ENCODE results near the gene PSD4. TPM values are rescaled to one million over a fixed set of nuclear protein-coding genes. Genes with fewer than 3 reads are reported as not detected.

The PSD4 gene
- total and polyA plus RNA-seq, 2 of the 4 experiments (the other 2 are of a cell fraction) = 0.36 to 0.70 TPM

GRCh38 chr2:113167962-113168340, 5.8 kb upstream of the PSD4 start:
- no peak overlapping the region for H3K4ac ChIP-seq (ENCODE audit: low read depth, low read length)
- no peak overlapping the region for H3K14ac ChIP-seq (replicated peaks; ENCODE audit: low read depth, low read length)
- no peak overlapping the region for H3K27ac ChIP-seq (ENCODE audit: insufficient read depth, low read length)
- no peak overlapping the region for H4K5ac ChIP-seq (ENCODE audit: low read depth, low read length)
- POLR2A ChIA-PET (ENCODE audit: unreplicated experiment) = no interaction called here
- H3K9me1 ChIP-seq (ENCODE audit: insufficient read depth, low read length) = no peaks in the 10 kb centered on the region
- intact Hi-C loops (cut with micrococcal nuclease) = no loop called here
- H4K20me1 ChIP-seq (ENCODE audit: insufficient read depth, low read length) = no peaks in the 10 kb centered on the region
- H3K36me3 ChIP-seq (ENCODE audit: control insufficient read depth, insufficient read depth, low read length) = no peaks in the 10 kb centered on the region
- H3K4me1 ChIP-seq (ENCODE audit: control insufficient read depth, insufficient read depth, low read length) = no peaks in the 10 kb centered on the region
- H2AFZ ChIP-seq (replicated peaks; ENCODE audit: low read length, poor library complexity) = no peak overlapping the region
- no TSS peak for BruUV-seq (replicated peaks)
- CTCF ChIA-PET = no interaction called here
- H3K4me2 ChIP-seq (ENCODE audit: low read depth, low read length) = no peak overlapping the region
- no peak overlapping the region for H3K56ac ChIP-seq (ENCODE audit: extremely low read depth, insufficient read depth, low read length)
- in situ Hi-C loops (cut with MboI; ENCODE audit: low sequenced_read_pairs) = no loop called here
- H2BK120ac ChIP-seq (ENCODE audit: low read depth, low read length) = no peak overlapping the region
- no peak overlapping the region for H2BK5ac ChIP-seq (ENCODE audit: low read depth, low read length, poor library complexity, severe bottlenecking)
- no peak overlapping the region for H2BK20ac ChIP-seq (ENCODE audit: low read depth, low read length)
- H3K23ac ChIP-seq (ENCODE audit: low read depth, low read length) = no peak overlapping the region
- dilution Hi-C loops (cut with HindIII; ENCODE audit: low sequenced_read_pairs, unreplicated experiment) = no loop called here
- H2AK5ac ChIP-seq (ENCODE audit: low read depth, low read length) = no peak overlapping the region
- H2AK9ac ChIP-seq (replicated peaks; ENCODE audit: low read depth, low read length, poor library complexity) = no peak overlapping the region
- no peaks in the 10 kb centered on the region for H3K79me1 ChIP-seq (ENCODE audit: low read depth in 1 of 2, low read length in 2 of 2)
- no peaks in the 10 kb centered on the region for H3K9me3 ChIP-seq (ENCODE audit: control insufficient read depth, insufficient read depth, low read length)
- no peak overlapping the region for H3K4me3 ChIP-seq (ENCODE audit: insufficient read depth, low read depth, low read length)
- DNase-seq (no peak), ATAC-seq (ENCODE audit: low read depth) (no peak)
- peaks cover 14% of the 10 kb centered on the region for H3K27me3 ChIP-seq (ENCODE audit: control insufficient read depth, insufficient read depth, low read length)
- no peak overlapping the region for H4K91ac ChIP-seq (ENCODE audit: insufficient read depth, low read depth, low read length)
- H2BK15ac ChIP-seq (ENCODE audit: low read depth, low read length) = no peak overlapping the region
- WGBS, 2 experiments (ENCODE audit: extremely low coverage in 2 of 2, insufficient read length in 1 of 2) = 70% methylated on average over 2 of the region's 6 CpGs; no CpG with 5 or more reads in 1 of the 2 experiments
- no peak overlapping the region for H4K8ac ChIP-seq (ENCODE audit: low read depth in 2 of 2, low read length in 2 of 2)
- H3K9ac ChIP-seq (ENCODE audit: low read depth, low read length) = no peak overlapping the region
- no peak for TF ChIP-seq SMC3 (IDR thresholded peaks at IDR 0.05; ENCODE audit: low read depth, low read length)
- TF ChIP-seq CTCF (conservative IDR thresholded peaks at IDR 0.05; ENCODE audit: low read depth, low read length) = no peak
- H3K18ac ChIP-seq (ENCODE audit: low read depth, low read length) = no peak overlapping the region
